ENCODE results near the gene EPM2A.

- TF ChIP-seq POLR2AphosphoS5 (IDR thresholded peaks at IDR 0.05; ENCODE audit: low read depth, low read length) = no peak
- no peak for TF ChIP-seq POLR2A (IDR thresholded peaks at IDR 0.05; ENCODE audit: low read depth, low read length)
- no peak for TF ChIP-seq TAF1 (IDR thresholded peaks at IDR 0.05; ENCODE audit: low read depth, low read length)
- no peak for TF ChIP-seq SPI1 (IDR thresholded peaks at IDR 0.05; ENCODE audit: low read depth, low read length)
- TF ChIP-seq POU2F2 (IDR thresholded peaks at IDR 0.05; ENCODE audit: low read depth, low read length) = no peak
- TF ChIP-seq PAX5 (IDR thresholded peaks at IDR 0.05; ENCODE audit: insufficient read depth, low read length, severe bottlenecking) = no peak
Measured at GRCh38 chr6:145731447-145731846, 3.9 kb downstream of the EPM2A start.

All from GM12891 (cell line).